Measurements from ENCODE around the gene CSPG4. TPM values are rescaled to one million over a fixed set of nuclear protein-coding genes. Genes with fewer than 3 reads are reported as not detected.

CSPG4 gene
- total and polyA plus RNA-seq, 2 of the 13 experiments (the other 11 are each of a cell fraction or from before 2014, with no cell fraction given) = 0.01 to 0.04 TPM

DNA sequence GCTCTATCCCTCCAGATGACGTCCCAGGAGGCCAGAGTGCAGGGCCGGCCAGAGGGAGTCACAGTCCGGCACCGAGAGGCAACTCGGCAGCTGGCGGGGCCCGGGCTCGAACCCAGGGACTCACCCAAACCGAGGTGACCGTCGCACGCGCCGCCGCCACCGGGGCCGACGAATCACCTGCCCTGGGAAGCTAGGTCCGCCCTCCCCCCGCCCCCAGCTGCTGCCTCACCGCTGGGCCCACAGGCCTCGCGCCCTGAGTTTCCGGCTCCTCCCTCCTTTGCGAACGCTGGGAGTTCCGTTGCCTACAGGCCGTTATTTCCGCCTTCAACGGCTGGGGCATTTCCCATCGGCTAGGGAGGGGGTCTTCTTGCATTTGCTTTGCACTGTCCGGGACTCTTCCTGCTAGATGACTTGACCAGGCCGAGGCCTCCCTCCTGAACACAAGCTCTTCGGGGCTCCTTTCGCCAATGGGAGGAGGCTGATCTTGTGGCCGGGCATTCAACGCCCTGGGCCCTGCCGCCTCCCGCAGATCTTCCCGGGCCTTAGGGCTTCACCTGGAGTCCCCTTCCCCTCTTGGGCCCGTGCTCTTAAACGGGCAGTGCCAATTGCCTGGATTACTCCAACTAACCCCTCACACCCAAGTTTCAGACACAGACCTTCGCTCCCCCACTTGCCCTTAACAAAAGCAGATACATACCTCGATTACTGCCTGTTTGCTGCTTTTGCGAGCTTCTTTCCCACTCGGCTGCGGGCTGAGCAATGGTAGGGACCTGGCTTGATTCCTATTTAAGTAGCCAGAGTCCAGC lies 86.9 kb downstream of the CSPG4 start, which contains the start of gene SNUPN (continued):
- TF ChIP-seq, protein P1, sequence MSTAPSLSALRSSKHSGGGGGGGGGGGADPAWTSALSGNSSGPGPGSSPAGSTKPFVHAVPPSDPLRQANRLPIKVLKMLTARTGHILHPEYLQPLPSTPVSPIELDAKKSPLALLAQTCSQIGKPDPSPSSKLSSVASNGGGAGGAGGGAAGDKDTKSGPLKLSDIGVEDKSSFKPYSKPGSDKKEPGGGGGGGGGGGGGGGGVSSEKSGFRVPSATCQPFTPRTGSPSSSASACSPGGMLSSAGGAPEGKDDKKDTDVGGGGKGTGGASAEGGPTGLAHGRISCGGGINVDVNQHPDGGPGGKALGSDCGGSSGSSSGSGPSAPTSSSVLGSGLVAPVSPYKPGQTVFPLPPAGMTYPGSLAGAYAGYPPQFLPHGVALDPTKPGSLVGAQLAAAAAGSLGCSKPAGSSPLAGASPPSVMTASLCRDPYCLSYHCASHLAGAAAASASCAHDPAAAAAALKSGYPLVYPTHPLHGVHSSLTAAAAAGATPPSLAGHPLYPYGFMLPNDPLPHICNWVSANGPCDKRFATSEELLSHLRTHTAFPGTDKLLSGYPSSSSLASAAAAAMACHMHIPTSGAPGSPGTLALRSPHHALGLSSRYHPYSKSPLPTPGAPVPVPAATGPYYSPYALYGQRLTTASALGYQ (CRISPR knock-in tag; IDR thresholded peaks at IDR 0.05) = 0 out of 2 replicates have a peak, but pooled peaks have one; percentile 44
- TF ChIP-seq SRF (IDR thresholded peaks at IDR 0.05; ENCODE audit: low read depth, low read length) (no peak), AGO2 (optimal IDR thresholded peaks at IDR 0.05; ENCODE audit: low read depth, low read length) (peak; percentile 83), HOXA5 (CRISPR knock-in tag; IDR thresholded peaks at IDR 0.05) (peak; percentile 65; the same call in 1 of the 2 replicates), ATAD3A (CRISPR knock-in tag; IDR thresholded peaks at IDR 0.05) (0 out of 2 replicates have a peak, but pooled peaks have one; percentile 49), NR2F6 (IDR thresholded peaks at IDR 0.05) (no peak), NR2F6 (CRISPR knock-in tag; IDR thresholded peaks at IDR 0.05) (peak; percentile 20; the same call in 1 of the 2 replicates), ZNF235 (CRISPR knock-in tag; IDR thresholded peaks at IDR 0.05; ENCODE audit: borderline replicate concordance) (peak; percentile 64; the same call in 1 of the 2 replicates), SP4 (CRISPR knock-in tag; IDR thresholded peaks at IDR 0.05) (peak; percentile 81), ZNF652 (CRISPR knock-in tag; IDR thresholded peaks at IDR 0.05; ENCODE audit: borderline replicate concordance, low read depth) (0 out of 2 replicates have a peak, but pooled peaks have one; percentile 20), PAF1 (CRISPR knock-in tag; IDR thresholded peaks at IDR 0.05) (no peak), PHF20 (CRISPR knock-in tag; IDR thresholded peaks at IDR 0.05) (peak; percentile 81), ZNF788 (CRISPR knock-in tag; IDR thresholded peaks at IDR 0.05; ENCODE audit: borderline replicate concordance) (peak; percentile 56; the same call in 1 of the 2 replicates), ZNF570 (CRISPR knock-in tag; IDR thresholded peaks at IDR 0.05; ENCODE audit: borderline replicate concordance) (no peak), ZNF556 (CRISPR knock-in tag; IDR thresholded peaks at IDR 0.05; ENCODE audit: borderline replicate concordance) (peak; percentile 79; the same call in 1 of the 2 replicates), SAP130 (CRISPR knock-in tag; IDR thresholded peaks at IDR 0.05; ENCODE audit: low read depth) (peak; percentile 86), RCOR2 (CRISPR knock-in tag; IDR thresholded peaks at IDR 0.05) (peak; percentile 47; the same call in 1 of the 2 replicates)
- TF ChIP-seq, protein P2, sequence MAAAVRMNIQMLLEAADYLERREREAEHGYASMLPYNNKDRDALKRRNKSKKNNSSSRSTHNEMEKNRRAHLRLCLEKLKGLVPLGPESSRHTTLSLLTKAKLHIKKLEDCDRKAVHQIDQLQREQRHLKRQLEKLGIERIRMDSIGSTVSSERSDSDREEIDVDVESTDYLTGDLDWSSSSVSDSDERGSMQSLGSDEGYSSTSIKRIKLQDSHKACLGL (CRISPR knock-in tag; IDR thresholded peaks at IDR 0.05) = 0 out of 2 replicates have a peak, but pooled peaks have one; percentile 66
- TF ChIP-seq, protein P3, sequence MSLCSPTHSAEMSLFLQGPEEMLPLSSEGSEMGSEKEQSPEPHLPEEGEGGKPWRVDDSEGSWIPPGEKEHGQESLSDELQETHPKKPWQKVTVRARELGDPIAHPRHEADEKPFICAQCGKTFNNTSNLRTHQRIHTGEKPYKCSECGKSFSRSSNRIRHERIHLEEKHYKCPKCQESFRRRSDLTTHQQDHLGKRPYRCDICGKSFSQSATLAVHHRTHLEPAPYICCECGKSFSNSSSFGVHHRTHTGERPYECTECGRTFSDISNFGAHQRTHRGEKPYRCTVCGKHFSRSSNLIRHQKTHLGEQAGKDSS (CRISPR knock-in tag; IDR thresholded peaks at IDR 0.05; ENCODE audit: borderline replicate concordance, low read depth) = peak; percentile 80
- TF ChIP-seq, protein P4, sequence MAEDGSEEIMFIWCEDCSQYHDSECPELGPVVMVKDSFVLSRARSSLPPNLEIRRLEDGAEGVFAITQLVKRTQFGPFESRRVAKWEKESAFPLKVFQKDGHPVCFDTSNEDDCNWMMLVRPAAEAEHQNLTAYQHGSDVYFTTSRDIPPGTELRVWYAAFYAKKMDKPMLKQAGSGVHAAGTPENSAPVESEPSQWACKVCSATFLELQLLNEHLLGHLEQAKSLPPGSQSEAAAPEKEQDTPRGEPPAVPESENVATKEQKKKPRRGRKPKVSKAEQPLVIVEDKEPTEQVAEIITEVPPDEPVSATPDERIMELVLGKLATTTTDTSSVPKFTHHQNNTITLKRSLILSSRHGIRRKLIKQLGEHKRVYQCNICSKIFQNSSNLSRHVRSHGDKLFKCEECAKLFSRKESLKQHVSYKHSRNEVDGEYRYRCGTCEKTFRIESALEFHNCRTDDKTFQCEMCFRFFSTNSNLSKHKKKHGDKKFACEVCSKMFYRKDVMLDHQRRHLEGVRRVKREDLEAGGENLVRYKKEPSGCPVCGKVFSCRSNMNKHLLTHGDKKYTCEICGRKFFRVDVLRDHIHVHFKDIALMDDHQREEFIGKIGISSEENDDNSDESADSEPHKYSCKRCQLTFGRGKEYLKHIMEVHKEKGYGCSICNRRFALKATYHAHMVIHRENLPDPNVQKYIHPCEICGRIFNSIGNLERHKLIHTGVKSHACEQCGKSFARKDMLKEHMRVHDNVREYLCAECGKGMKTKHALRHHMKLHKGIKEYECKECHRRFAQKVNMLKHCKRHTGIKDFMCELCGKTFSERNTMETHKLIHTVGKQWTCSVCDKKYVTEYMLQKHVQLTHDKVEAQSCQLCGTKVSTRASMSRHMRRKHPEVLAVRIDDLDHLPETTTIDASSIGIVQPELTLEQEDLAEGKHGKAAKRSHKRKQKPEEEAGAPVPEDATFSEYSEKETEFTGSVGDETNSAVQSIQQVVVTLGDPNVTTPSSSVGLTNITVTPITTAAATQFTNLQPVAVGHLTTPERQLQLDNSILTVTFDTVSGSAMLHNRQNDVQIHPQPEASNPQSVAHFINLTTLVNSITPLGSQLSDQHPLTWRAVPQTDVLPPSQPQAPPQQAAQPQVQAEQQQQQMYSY (CRISPR knock-in tag; IDR thresholded peaks at IDR 0.05) = no peak
- TF ChIP-seq, protein P5, sequence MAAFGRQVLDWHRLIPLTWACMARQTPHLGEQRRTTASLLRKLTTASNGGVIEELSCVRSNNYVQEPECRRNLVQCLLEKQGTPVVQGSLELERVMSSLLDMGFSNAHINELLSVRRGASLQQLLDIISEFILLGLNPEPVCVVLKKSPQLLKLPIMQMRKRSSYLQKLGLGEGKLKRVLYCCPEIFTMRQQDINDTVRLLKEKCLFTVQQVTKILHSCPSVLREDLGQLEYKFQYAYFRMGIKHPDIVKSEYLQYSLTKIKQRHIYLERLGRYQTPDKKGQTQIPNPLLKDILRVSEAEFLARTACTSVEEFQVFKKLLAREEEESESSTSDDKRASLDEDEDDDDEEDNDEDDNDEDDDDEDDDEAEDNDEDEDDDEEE (CRISPR knock-in tag; IDR thresholded peaks at IDR 0.05) = peak; percentile 74
- TF ChIP-seq, protein P6, sequence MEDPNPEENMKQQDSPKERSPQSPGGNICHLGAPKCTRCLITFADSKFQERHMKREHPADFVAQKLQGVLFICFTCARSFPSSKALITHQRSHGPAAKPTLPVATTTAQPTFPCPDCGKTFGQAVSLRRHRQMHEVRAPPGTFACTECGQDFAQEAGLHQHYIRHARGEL (CRISPR knock-in tag; IDR thresholded peaks at IDR 0.05) = no peak

Measured in HepG2 (cell line).